OCI-LY1 (cell line): ENCODE results near the gene CLN6.

Experiments used
- CTCF ChIP-seq: fragments of 200-600 bp; sonication (generic), shearing (Covaris generic); IDR thresholded peaks from 2 replicates; pipeline ENCODE4 v1.5.1; 2017; ENCODE audit warnings: mild to moderate bottlenecking, antibody characterized with exemption, low read length, moderate library complexity, mixed read lengths
- EZH2 ChIP-seq: fragments of 200-600 bp; sonication (generic), shearing (Covaris generic); IDR thresholded peaks from 2 replicates; pipeline ENCODE4 v1.8.0; 2017; ENCODE audit warnings: borderline replicate concordance, mixed run types, mild to moderate bottlenecking, antibody characterized with exemption, low read length, moderate library complexity, mixed read lengths

GRCh38 chr15:68228143-68228970 is 1.2 kb downstream of the CLN6 start:
- no peak for TF ChIP-seq CTCF
- no peak for TF ChIP-seq EZH2
